ENCODE results near the gene PGM5.

- TF ChIP-seq, protein P1, sequence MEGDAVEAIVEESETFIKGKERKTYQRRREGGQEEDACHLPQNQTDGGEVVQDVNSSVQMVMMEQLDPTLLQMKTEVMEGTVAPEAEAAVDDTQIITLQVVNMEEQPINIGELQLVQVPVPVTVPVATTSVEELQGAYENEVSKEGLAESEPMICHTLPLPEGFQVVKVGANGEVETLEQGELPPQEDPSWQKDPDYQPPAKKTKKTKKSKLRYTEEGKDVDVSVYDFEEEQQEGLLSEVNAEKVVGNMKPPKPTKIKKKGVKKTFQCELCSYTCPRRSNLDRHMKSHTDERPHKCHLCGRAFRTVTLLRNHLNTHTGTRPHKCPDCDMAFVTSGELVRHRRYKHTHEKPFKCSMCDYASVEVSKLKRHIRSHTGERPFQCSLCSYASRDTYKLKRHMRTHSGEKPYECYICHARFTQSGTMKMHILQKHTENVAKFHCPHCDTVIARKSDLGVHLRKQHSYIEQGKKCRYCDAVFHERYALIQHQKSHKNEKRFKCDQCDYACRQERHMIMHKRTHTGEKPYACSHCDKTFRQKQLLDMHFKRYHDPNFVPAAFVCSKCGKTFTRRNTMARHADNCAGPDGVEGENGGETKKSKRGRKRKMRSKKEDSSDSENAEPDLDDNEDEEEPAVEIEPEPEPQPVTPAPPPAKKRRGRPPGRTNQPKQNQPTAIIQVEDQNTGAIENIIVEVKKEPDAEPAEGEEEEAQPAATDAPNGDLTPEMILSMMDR (optimal IDR thresholded peaks at IDR 0.05 in 1 of 3, IDR thresholded peaks at IDR 0.05 in 1 of 3, conservative IDR thresholded peaks at IDR 0.05 in 1 of 3; ENCODE audit: extremely low read depth in 1 of 3, insufficient read depth in 2 of 3, low read length in 3 of 3): no peak
- TF ChIP-seq EZH2 (IDR thresholded peaks at IDR 0.05; ENCODE audit: low read length): no peak
Measured at GRCh38 chr9:68433531-68434110, 77.2 kb downstream of the PGM5 start.

All from keratinocyte (primary cell).